DMS53 treated with DMSO at 0.1 percent for 48 hours (cell line): Measurements from ENCODE around the gene MYH11.
"Not testable (repeated sequence)": the region's sequence is repeated elsewhere in the genome, so short reads cannot be mapped to it uniquely, and the experiment has no call there.

ENCODE experiments used
- DNase-seq: peaks from one replicate; lab custom pipeline; 2025; ENCODE audit not compliant: unreplicated experiment; lab: John Stamatoyannopoulos, UW

Gene MYH11

GRCh38 chr16:15846510-15846909 is 10.3 kb downstream of the MYH11 start:
- no peak for DNase-seq

GRCh38 chr16:15843635-15844279 is 13.1 kb downstream of the MYH11 start:
- no peak for DNase-seq

GRCh38 chr16:15839204-15839603 is 17.6 kb downstream of the MYH11 start:
- not testable (repeated sequence) for DNase-seq

GRCh38 chr16:15837761-15838160 is 19.1 kb downstream of the MYH11 start:
- DNase-seq, result no peak

- DNase-seq, result no peak
Observed at GRCh38 chr16:15836965-15837611, 19.7 kb downstream of the MYH11 start.

- no peak for DNase-seq
Observed at GRCh38 chr16:15836074-15836473, 20.8 kb downstream of the MYH11 start.

GRCh38 chr16:15835136-15835878 is 21.5 kb downstream of the MYH11 start:
- no peak for DNase-seq

GRCh38 chr16:15834502-15834901 is 22.3 kb downstream of the MYH11 start:
- DNase-seq, result no peak

- no peak for DNase-seq
Observed at GRCh38 chr16:15833541-15833940, 23.3 kb downstream of the MYH11 start.

- no peak for DNase-seq
Observed at GRCh38 chr16:15832241-15832640, 24.6 kb downstream of the MYH11 start.

- DNase-seq, result no peak
Observed at GRCh38 chr16:15830832-15831451, 25.9 kb downstream of the MYH11 start.

- no peak for DNase-seq
Observed at GRCh38 chr16:15829460-15829859, 27.4 kb downstream of the MYH11 start.

GRCh38 chr16:15827709-15828343 is 29.0 kb downstream of the MYH11 start:
- DNase-seq, result no peak

- no peak for DNase-seq
Observed at GRCh38 chr16:15827299-15827698, 29.5 kb downstream of the MYH11 start.

- DNase-seq, result no peak
Observed at GRCh38 chr16:15825750-15826305, 31.0 kb downstream of the MYH11 start.

GRCh38 chr16:15822957-15823356 is 33.9 kb downstream of the MYH11 start:
- no peak for DNase-seq

GRCh38 chr16:15820837-15821236 is 36.0 kb downstream of the MYH11 start:
- no peak for DNase-seq

- no peak for DNase-seq
Observed at GRCh38 chr16:15819046-15819445, 37.8 kb downstream of the MYH11 start.

- DNase-seq, result no peak
Observed at GRCh38 chr16:15817446-15817845, 39.4 kb downstream of the MYH11 start.

GRCh38 chr16:15816228-15816627 is 40.6 kb downstream of the MYH11 start:
- no peak for DNase-seq

- not testable (repeated sequence) for DNase-seq
Observed at GRCh38 chr16:15812401-15812750, 44.5 kb downstream of the MYH11 start.
